GM18951 (cell line): ENCODE measurements around the gene CAT.

ENCODE experiments used
- POLR2A ChIP-seq: IDR thresholded peaks from 4 replicates; pipeline ENCODE4 v1.6.1; 2011; ENCODE audit warnings: mild to moderate bottlenecking; ENCODE audit not compliant: insufficient read length, insufficient read depth; ENCODE audit errors: extremely low read depth
- in situ Hi-C: fragments of 300-500 bp; cut with MboI; formaldehyde crosslinking; loops from one replicate; pipeline ENCODE4 v1.12.0; 2022; ENCODE audit warnings: low sequenced_read_pairs, mixed read lengths, inconsistent platforms; ENCODE audit not compliant: unreplicated experiment

Gene CAT

DNA sequence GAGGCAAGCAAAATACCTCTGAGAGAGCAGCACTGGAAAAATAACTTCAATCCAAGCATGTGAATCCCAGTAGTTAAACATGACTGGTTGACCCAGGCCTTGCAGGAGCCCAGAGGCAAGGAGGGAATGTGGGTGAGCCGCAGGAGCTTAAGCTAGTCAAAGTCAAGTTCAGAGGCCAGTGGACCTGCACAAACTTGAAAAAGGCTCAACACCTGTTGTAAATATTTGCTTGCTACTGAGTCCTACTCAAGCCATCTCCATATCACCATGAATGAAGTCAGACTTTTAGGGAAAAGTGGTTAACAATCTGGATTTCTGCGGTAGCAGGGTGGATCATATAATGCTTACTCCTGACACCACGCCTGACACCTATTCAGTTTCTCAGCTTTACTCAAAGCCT is 4.8 kb upstream of the CAT start:
- no peak for TF ChIP-seq POLR2A
- in situ Hi-C loops = no loop called here

DNA sequence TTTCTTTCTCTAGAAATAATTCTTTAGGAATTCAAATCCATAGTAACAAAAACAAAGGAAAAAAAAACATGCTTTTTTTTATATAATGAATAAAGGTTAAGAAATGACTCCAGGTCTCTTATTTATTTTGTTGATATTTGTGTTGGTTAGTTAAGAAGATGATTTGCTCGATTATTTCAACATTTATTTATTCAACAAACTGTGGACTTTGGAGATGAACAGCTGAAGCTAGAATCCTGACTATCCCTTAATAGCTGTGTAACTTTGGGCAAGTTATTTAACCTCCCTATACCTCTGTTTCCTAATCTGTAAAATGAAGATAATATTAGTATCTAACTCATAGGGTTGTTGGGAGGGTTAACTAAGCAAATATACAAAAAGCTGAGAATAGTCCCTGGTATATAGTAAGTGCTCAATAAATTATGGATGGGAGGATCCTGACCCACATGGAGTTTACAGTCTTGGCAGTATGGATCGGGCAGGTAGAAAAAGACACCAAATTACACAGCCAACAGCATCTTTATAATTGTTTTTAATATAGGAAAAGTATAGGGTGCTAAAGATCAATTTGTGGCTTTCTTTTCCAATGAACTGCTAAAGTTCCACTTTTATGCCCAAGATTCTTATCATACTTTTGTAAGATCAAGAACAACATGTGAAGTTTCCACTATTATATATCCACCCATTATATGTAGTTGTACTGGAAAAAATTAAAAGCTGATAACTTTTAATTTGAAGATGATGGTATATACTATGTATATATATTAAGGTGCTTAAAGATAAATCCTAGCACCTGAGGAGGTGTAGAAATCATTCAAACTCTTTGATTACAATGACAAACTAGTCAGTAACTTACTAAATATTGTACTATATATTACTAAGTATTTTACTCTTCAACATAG is 1.3 kb upstream of the CAT start:
- no peak for TF ChIP-seq POLR2A
- in situ Hi-C loops = no loop called here

DNA sequence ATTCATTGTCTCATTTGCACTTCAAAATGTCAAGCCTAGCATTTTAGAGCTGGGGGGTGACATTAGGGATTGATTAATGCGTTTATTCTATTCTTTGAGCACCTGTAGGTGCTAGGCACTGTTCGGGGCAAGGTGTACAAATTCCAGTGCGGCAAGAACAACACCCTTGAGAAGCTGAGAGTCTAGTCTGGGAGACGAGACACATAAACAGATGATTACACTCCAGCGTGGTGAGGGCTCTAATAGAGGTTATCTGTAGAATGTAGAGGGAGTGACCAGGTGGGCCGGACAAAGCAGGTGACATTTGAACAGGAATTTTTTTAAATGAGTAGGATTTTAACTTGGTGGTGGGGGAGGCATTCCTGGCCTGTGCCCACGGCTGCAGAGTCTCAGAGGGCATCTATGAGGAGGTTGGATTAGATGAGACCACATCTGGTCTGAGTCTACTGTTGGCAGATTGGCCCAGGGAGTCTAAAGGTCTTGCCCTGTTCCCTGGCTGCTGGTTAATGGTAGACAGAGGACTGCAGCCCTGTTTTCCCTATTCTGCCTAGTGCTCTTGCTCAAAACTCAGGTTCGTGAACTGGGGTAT is 970 bp downstream of the CAT start:
- no peak for TF ChIP-seq POLR2A
- in situ Hi-C loops = no loop called here

DNA sequence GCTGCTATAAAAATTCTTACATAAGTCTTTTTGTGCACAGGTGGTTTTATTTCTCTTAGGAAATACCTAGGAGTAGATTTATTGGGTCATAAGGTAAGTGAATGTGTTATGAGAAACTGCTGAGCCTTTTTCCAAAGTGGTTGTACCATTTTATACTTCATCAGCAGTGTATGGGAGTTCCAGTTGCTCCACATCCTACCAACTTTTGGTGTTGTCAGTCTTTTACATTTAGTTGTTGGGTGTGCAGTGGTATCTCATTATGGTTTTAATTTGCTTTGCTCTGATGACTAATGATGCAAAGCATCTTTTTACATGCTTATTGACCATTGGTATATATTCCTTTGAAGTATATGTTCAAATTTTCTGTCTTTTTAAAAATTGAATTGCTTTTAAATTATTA is 3.1 kb downstream of the CAT start:
- in situ Hi-C loops = no loop called here
- TF ChIP-seq POLR2A = no peak

DNA sequence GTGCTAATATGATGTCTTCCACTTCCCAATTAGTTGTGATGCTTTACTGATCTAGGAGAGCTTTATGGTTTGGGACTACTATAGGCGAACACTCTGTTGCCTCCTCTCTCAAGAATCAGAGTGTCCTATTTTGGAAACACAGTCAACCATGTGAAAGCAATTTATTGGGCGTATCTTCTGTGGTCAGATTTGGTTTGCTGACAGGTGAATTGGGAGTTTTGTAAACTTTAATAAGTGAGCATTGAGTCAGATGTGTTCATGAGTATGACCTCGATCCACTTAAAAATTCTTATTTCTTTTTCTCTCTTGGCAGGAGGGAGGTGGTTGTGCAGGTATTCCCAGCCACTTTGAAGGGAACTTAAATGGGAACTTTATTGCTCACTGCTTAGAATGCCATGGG is 4.4 kb downstream of the CAT start:
- TF ChIP-seq POLR2A = no peak
- in situ Hi-C loops = no loop called here

DNA sequence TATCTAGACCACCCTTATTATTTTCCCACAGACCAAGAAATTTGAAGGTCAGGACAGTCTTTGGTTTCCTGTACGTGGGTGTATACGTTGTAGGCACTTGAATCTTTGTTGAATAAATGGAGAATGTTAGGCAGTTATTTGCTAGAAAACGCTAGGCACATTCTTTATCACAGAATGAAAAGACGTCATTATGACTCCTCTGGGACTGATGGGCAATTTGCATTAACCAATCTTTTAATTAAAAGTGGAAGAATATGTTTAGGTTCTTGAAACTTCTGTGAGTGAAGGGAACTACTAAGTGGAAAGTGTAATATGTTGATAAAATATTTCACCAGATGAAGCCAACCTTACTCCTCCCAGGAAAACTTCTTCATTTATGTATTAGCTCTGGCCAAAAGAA is 5.7 kb downstream of the CAT start:
- TF ChIP-seq POLR2A = no peak
- in situ Hi-C loops = no loop called here

DNA sequence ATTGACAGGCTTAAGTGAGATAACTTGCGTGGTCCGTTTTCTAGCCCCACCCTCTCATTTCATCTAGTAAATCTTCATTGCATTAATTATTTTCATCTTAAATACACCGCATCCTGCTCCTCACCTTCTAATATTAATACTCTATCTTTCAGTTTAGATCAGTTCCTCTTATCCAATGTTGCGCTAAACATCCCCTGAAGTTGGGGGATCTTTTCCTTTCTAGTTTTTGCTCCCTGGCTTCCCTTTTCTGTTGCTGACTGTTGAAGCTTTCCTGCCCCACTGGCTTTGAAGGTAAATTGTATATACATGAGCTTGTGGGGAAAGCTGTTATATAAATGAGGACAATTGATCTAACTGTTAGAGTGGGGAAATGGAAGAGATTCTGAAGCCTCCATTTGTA is 7.2 kb downstream of the CAT start:
- in situ Hi-C loops = no loop called here
- TF ChIP-seq POLR2A = no peak

DNA sequence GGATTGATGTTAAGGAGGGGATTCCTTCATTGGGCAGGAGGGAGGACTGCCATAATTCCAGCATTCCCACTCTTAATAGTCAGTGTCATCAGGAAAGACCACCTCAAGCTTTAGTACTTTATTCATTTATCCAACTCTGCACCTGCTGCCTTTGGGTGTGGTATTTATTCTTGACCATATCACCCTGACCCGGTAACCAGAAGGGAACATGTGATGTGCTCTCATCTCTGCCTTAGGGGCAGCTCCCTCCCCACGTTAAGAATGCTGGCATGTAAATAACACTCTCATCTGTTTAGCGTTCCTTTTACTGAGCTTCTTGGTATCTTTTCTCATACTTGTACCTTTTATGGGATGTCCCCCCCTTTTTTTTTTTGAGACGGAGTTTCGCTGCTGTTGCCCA is 7.7 kb downstream of the CAT start:
- no peak for TF ChIP-seq POLR2A
- in situ Hi-C loops = no loop called here

DNA sequence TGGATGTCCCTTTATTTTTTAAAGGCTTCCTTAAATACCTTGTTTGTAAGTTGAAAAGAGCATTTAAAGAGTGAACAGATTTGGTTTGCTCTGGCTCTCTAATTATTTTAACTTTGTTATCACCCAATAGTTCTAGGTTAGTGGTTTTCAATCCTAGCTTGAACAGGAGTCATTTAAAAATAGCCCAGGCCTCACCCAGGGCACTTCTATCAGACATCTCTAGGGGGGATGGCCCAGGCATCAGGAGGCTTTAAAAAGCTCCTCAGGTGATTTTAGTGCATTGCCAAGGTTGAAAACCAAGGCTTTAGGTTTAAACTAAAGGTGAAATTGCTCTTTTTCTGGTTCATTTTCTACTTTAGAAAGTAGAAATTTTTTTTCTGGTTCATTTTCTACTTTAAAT is 8.3 kb downstream of the CAT start:
- TF ChIP-seq POLR2A = no peak
- in situ Hi-C loops = no loop called here

DNA sequence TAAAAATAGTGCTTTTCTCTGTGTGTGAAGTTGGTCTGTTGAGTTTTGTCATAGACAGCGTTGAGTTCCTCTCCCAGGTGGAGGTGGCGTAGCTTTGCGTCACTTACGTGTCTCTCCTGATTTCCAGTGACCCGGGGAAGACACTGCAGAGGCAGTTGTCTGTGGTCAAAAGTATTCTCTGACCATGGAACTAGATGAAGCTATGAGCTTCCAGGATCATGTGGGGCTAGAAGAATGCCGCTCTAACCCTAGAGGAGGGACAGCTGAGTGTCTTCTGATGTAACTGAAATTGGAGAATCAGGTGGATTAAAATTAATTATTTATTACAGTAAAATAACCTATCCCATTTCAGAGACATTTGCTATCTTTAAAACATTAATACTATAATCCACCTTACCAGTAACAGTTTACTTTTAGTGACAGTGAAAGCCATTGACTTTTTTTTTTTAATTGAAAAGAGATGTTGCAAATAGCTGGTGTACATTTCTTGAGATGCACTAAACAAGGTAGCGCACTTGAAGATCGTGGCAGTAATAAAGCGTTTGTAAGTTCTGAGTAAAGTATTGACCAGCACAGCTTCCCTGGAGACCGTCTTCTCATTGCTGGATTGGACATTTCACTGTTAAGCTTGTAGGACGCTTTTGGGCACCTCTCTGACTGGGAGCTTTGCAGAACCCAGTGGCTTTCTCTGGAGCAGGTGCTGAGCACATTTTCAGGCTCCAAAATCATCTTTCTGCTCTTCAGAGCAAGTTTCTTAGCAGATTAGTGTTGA is 9.7 kb downstream of the CAT start:
- in situ Hi-C loops = no loop called here
- TF ChIP-seq POLR2A = no peak

DNA sequence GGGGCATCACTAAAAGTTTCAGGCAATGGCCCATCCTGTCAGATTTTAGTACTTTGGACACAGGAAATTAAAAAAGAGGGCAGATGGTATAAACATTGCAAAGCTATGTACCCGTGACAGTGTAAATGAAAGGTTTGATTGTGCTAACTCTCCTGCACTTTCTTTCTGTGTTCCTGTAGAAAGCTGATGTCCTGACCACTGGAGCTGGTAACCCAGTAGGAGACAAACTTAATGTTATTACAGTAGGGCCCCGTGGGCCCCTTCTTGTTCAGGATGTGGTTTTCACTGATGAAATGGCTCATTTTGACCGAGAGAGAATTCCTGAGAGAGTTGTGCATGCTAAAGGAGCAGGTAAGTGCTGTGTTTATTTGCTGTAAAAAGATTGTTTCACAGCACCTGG is 10.3 kb downstream of the CAT start:
- no peak for TF ChIP-seq POLR2A

DNA sequence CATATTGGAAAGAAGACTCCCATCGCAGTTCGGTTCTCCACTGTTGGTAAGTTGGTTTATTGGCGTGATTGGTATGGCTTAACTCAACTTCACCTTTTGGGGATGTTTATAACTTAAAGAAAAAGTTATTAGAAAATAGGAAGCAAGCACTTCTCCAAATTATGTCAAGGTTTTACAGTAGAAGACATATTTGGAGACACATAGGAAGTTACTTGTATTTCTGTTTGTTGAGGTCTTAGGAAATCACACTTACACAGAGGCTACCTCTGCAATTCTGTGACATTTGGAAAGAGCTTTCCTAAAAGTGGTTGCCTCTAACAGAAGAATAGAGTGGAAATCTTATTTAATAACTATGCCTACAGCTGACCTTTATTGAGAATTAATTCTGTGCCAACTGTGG is 12.3 kb downstream of the CAT start:
- in situ Hi-C loops = no loop called here
- no peak for TF ChIP-seq POLR2A

More for the DNA sequence above, 10.3 kb downstream of the CAT start:
- in situ Hi-C loops = no loop called here

DNA sequence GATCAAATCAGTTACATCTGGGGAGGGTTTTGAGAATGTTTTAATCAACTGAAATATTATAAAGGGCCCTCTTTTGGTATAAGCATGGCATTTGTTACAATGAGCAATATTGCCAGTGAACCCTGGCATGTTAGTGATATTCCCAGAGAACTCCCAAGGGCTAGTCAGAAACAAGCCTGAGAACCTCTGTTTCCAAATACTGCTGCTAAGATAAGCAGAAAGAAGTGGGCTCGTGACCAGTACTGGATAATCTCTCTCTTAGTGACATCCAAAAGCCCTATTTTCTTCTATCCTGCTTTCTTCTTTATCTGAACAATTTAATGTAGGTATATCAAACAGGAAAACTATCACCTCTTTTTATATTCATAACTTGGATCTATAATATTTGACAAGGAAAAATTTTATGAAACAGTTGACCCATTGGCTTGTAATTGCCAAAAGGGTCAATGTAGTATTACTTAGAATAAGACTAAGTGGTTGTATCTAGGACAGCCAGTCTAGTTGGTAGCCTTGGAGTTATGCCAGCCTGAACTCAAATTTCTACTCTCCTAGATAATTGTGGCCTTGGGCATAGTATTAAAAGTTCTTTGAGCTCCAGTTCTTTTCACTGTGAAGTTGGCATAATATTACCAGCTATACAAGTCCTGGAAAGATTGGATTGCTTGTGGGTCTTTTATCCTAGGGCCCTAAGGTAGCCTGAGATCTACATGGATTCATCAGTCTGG is 15.7 kb downstream of the CAT start:
- no peak for TF ChIP-seq POLR2A
- in situ Hi-C loops = no loop called here
